SHP77 (cell line): ENCODE data around the gene TUBB8B.
"Not testable (repeated sequence)": the region's sequence is repeated elsewhere in the genome, so short reads cannot be mapped to it uniquely, and the experiment has no call there.

Experiments
- DNase-seq, 2 experiments: peaks; one replicate each; lab custom pipeline; 2025; lab: John Stamatoyannopoulos, UW

TUBB8B gene

DNA sequence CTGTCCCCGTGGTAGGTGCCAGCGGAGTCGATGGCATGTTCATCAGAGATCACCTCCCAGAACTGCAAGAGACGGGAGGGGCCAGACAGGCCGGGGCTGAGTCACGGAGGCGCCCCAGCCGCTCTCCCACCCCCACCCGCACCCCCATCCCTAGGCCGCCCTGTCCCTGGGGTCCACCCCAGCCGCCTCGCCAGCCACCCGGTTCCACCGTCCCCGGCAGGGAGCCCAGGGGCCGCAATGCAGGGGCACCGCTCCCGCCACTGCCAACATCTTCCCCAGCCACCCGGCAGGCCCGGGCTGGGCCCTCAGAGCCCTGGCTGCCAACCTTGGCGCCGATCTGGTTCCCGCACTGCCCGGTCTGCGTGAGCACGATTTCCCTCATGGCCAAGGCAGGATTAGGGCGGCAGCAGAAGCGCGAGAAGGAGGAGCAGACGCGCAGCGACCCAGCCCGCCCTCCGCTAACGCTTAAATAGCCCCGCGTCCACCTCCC lies at the start of gene TUBB8B:
Gene TUBB8B (minus strand): TSS at position 440 of the 490 bp plus-strand sequence. CDS start 58 bp downstream, at position 382.
- DNase-seq = not testable (repeated sequence)

- DNase-seq = not testable (repeated sequence)
These were observed 48.0 kb upstream of the TUBB8B start for GRCh38 chr18:97252-97914.

- DNase-seq = not testable (repeated sequence)
These were observed 47.3 kb upstream of the TUBB8B start for GRCh38 chr18:96767-97131.

DNA sequence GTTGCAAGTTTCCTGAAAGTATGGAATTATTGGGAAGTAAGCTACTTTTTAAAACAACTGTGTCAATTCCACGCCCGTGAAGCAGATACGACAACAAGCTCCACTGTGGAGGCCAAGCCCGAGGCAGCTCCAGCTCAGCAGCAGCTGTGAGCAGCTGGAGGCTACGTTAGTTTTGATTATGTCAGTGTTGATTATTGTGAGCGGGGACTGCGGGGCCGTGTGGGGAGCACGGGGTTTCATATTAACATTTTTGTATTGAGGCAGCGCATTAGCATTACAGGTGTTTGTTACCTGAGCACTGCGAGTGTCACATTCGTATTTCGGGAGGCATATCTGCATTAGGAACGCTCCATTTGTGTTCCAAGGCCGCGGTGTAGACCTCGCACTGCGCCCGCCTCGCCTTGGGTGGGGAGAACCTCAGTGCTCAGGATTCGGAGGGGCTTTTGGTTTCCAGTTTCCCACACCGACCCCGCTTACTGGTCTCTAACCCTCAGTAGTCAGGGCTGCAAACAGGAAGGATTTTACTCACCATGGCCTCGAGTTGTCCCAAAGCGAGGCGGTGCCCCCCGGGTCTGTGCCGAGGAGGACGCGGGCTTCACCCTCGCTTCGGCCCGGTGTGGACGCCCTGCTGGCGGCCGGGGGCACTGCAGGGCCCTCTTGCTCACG lies 46.8 kb upstream of the TUBB8B start:
- not testable (repeated sequence) for DNase-seq

- not testable (repeated sequence) for DNase-seq
These were observed 46.2 kb upstream of the TUBB8B start for GRCh38 chr18:95580-95979.

- not testable (repeated sequence) for DNase-seq
These were observed 44.5 kb upstream of the TUBB8B start for GRCh38 chr18:93897-94408.

- DNase-seq = not testable (repeated sequence)
These were observed 42.1 kb upstream of the TUBB8B start for GRCh38 chr18:91561-91960.

- not testable (repeated sequence) for DNase-seq
These were observed 41.2 kb upstream of the TUBB8B start for GRCh38 chr18:90396-91193.

GRCh38 chr18:89124-89523 lies 39.7 kb upstream of the TUBB8B start:
- not testable (repeated sequence) for DNase-seq

DNA sequence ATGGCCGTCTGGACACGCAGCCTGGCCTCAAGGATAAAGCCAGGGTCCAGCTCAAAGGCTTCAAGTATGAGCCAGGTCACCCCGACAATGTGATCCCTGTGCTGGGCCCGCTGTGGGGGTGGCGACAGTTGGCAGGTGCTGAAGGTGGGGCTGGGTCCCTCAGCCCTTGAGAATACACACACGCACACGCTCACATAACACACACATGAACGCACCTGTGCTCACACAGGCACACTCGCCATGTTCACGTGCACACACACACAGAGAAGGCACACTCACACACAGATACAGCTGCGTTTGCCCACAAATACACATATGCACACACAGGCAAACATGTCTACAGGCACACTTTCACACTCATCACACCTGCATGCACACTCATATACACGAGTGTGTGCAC lies 35.4 kb upstream of the TUBB8B start:
- DNase-seq = not testable (repeated sequence)

DNA sequence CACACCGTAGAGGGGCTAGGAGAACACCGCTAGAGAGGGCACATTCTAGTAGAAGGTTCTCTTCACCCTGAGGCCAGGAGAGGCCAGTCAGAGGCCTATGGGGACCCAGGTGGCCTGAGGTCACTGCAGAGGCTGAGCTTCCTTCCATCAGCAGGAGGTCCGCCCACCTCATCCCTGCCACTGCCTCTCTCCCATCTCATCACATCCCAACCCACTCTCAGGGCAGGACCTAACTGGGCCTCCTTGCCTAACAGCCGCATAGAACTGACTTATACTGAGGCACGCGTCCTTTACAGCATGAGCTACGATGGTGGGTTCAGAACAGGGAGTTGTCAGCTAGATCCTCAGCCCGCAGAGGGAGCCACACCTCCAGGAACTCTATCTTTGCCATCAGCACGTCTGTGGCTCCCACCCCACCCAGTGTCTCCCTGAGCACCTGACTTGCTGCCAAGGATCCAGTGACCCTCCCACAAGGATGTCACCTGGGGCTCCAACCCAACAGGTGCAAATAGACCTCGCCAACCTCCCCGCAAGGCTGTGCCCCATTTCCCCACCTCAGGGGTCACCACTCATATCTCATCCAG lies 33.3 kb upstream of the TUBB8B start:
- not testable (repeated sequence) for DNase-seq

DNA sequence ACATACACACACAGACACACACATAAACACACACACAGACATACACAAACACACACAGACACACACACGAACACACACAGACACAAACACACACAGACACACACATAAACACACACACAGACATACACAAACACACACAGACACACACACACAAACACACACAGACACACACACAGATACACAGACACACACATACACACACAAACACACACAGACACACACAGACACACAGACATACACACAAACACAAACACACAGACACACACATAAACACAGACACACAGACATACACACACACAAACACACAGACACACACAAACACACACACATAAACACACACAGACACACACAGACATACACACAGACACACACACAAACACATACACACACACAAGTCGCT lies 31.5 kb upstream of the TUBB8B start:
- not testable (repeated sequence) for DNase-seq

DNA sequence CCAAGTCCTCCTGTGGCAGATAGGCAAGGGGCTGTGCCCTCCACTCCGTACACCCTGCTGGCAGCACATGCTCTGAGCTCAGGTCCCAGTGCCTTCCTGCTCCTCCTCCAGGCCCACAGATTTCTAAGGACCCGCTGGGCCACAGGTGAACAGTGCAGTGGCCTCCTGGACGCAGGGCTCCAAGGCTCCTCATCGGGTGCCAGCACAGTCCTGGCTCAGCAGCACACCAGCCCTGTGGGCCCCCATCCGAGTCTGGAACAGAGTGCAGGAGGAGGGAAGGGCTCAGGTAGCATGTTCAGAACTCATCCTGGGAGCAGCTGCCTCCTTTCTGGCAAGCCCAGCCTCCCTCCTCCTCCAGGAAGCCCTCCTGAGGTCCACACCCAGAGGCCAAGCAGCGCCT lies 30.8 kb upstream of the TUBB8B start:
- not testable (repeated sequence) for DNase-seq

DNA sequence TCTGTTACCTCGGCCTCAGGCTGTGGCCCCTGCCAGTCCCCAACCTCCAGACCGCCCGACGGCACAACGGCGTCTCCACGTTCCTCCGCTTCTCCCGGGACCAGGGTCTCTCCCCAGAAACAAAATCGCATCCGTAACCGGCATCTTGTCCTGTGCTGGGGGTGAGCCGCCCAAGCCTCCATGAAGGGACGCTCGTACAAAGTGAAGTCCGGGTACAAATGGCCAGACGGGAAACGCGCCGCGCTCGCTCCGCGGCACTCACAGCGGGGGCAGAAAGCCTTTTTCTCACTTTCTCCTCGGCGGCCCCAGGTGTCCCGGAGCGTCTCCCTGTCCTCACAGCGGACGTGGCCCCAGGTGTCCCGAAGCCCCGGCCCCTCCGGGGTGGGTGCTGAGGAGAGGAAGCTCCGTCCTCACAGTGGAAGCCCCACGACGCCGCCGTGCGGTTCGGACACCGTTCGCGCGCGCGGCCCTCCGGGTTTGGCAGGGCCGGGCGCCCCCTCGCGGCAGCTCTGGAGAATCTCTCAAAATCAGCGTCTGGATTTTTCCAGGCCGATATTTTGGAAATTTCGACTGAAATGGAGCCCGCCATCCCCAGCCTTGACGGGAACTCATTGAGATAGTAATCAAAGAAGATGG lies 26.2 kb upstream of the TUBB8B start:
- DNase-seq = not testable (repeated sequence)

GRCh38 chr18:73181-73777 lies 23.9 kb upstream of the TUBB8B start:
- DNase-seq = not testable (repeated sequence)

GRCh38 chr18:67701-68100 lies 18.3 kb upstream of the TUBB8B start:
- DNase-seq = not testable (repeated sequence)

DNA sequence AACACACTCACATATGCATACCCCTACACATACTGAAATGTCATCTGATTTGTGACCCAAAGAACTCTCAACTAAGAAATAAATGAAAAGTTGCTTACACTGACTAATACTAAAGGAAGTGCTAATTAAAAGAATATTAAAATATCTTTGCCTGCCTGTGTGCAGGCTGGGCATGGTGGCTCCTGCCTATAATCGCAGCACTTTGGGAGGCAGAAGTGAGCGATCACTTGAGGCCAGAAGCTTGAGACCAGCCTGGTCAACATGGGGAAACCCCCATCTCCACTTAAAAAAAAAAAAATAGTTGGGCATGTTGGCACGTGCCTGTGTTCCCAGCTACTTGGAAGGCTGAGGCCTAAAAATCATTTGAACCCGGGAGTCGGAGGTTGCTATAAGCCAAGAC lies 14.9 kb upstream of the TUBB8B start:
- not testable (repeated sequence) for DNase-seq

- not testable (repeated sequence) for DNase-seq
These were observed 14.2 kb upstream of the TUBB8B start for GRCh38 chr18:63656-64055.

DNA sequence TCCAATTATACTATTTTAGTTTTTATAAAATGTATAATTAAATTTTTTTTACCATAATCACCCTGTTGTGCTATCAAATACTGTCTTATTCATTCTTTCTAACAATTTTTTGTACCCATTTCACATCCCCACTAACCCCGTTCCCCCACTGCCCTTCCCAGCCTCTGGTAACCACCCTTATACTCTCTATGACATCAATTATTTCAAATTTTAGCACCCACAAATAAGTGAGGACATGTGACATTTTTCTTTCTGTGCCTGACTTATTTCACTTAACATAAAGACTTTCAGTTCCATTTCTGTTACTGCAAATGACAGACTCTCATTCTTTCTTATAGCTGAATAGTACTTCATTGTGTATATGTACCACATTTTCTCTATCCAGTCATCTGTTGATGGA lies 5.0 kb upstream of the TUBB8B start:
- not testable (repeated sequence) for DNase-seq

DNA sequence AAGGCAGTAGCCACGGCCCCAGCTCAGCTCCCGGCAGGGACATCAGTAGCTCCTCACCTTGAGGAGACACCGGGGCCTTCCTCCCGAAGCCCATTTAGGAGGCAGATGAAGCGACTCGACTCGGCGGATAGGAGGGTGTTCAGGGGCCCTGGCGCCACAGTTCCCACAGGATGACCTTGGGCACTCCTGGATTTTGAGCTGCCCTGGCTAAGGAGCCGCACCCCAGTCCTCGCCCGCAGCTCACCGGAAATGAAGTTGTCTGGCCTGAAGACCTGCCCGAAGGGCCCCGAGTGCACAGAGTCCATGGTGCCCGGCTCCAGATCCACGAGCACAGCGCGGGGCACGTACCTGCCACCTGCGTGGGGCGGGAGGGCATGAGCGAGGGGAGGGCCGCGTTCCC lies 719 bp downstream of the TUBB8B start:
- DNase-seq = not testable (repeated sequence)

DNA sequence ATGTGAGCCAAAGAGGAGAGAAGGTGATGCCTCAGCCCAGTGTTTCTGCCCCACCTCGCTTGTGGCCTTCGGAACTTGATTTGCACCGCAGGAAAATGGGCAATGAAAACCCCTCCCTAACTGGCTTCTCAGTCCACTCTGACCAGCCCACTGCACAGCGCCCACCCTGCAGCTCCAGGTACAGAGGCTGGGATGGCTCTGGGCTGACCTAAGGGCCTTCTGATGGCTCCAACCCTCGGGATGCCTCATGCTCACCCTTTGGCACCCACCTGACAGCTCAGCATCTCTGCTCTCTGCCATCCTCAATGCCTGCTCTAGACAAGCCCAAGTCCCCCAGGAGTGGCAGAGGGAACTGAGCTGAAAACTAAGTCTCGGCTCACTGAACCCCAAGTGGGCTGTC lies 36.2 kb downstream of the TUBB8B start:
- not testable (repeated sequence) for DNase-seq
